Esophagus mucosa (tissue), 1 donor: ENCODE measurements around the gene AP1S2. TPM values are rescaled to one million over a fixed set of nuclear protein-coding genes. Genes with fewer than 3 reads are reported as not detected.
"Not testable (repeated sequence)": the region's sequence is repeated elsewhere in the genome, so short reads cannot be mapped to it uniquely, and the experiment has no call there.

Experiments
- ATAC-seq: fragments of 200-7000 bp; cut with Tn5 transposase; one replicate; pipeline ENCODE4 v1.9.1; 2020
- total RNA-seq: library from RNA; stranded (reverse); gene quantifications from one replicate; pipeline ENCODE4 v1.2.4, GENCODE V29; 2023
- donor health status: DM: yes; HTN: yes; CAD: no.

The AP1S2 gene
- 7.5 TPM for total RNA-seq

- ATAC-seq = peak; percentile 100
Observed at GRCh38 chrX:15854712-15855567, at the start of gene AP1S2. AP1S2 (minus strand) TSS chrX:15854813; CDS start chrX:15852524, 2,289 bp downstream.

DNA sequence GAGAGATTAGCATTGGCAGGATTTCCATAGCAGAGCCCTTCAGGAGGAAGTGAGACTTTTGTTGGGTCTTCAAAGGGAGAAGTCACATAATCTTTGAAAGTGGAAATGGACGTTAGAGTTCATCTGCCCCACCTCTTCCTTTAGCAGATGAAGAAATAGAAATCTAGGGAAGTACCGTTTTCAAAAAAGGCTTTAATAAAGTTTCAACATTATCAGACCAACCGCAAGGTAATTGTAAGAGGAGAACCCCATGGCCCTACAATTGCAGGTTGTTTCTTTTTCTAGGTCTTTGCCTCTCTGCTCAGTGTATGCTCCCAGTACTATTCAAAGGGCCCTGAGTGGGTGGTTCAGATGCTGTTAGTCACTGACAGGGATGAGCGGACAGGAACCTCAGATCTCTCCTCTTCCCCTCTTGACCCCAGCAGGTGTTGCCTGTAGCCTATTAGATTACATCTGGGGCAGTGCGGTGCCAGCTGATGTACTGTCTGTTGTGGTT, 48.6 kb upstream of the AP1S2 start:
- peak; percentile 33 for ATAC-seq

DNA sequence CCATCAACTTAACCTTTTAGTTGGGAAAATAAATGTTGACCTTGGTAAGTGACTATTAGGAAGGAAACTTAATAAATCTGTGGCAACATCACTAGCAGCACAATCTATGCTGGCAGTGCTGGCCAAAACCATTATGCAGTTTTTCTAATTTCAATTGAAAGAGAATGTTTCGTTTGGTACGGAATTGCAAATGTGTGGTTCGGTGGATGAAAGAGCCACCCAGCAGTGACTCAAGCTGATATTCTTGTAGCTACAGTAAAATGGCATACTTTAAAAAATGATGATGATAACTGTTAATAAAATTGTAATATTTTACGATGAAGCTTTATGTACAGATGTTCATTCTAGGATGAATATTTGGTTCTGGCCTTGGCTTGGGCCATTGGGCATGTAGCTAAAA, 40.7 kb upstream of the AP1S2 start:
- ATAC-seq = no peak

- no peak for ATAC-seq
Observed at GRCh38 chrX:15894724-15895123, 40.1 kb upstream of the AP1S2 start.

- no peak for ATAC-seq
Observed at GRCh38 chrX:15890463-15890862, 35.9 kb upstream of the AP1S2 start.

DNA sequence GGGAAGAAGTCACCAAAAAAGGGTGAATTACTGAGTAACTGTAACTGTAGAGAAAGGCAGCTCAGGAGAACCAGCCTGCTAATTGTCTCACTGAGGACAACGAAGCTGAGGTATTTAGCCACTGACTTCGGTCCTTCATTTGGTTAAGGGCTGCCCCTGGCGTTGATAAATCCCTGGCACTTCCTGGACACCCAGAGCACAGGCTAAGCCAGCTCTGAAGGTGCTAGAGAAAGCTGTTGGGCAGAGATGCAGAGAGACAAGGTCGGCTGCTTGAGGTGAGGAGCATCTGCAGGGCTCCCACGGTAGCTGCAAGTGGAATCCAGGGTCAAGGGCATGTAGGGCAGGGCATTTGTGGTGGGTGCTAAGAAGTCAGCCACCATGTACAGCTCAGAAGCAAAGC, 33.4 kb upstream of the AP1S2 start:
- ATAC-seq = no peak

- ATAC-seq = no peak
Observed at GRCh38 chrX:15883540-15883863, 28.9 kb upstream of the AP1S2 start.

- ATAC-seq = no peak
Observed at GRCh38 chrX:15882704-15883539, 28.3 kb upstream of the AP1S2 start.

- no peak for ATAC-seq
Observed at GRCh38 chrX:15881381-15881897, 26.8 kb upstream of the AP1S2 start.

DNA sequence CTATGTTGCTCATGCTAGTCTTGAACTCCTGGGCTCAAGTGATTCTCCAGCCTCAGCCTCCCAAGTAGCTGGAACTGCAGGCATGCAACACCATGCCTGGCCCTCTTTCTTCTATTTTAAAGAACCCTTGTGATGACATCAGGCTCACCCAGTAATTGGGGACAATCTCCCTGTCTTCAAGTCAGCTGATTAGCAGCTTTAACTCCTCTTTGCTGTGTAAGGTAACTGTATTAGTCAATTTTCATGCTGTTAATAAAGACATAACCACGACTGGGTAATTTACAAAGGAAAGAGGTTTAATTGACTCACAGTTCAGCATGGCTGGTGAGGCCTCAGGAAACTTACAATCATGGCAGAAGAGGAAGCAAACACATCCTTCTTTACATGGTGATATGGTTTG, 23.3 kb upstream of the AP1S2 start:
- ATAC-seq = not testable (repeated sequence)

GRCh38 chrX:15877380-15877779, 22.8 kb upstream of the AP1S2 start:
- no peak for ATAC-seq

DNA sequence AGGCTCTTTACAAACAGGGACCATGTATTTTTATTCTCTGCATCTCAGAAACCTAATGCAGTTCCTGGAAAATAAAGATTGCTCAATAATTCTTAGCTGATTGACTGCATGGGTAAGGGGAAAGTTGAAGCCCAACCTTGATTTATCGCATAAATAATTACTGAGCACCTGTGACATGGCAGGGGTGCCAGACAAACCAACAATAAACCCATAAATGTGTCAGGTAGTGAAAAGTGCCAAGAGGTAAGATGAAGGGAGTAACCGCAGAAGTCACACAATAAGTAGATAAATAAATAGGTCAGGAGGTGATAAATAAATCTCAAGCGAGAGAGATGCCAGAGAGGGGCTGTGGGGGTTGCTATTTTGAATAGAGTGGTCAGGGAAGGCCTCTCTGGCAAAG, 20.1 kb upstream of the AP1S2 start:
- ATAC-seq = no peak

- no peak for ATAC-seq
Observed at GRCh38 chrX:15873566-15873965, 19.0 kb upstream of the AP1S2 start.

- no peak for ATAC-seq
Observed at GRCh38 chrX:15870310-15870709, 15.7 kb upstream of the AP1S2 start.

- no peak for ATAC-seq
Observed at GRCh38 chrX:15869695-15870094, 15.1 kb upstream of the AP1S2 start.

DNA sequence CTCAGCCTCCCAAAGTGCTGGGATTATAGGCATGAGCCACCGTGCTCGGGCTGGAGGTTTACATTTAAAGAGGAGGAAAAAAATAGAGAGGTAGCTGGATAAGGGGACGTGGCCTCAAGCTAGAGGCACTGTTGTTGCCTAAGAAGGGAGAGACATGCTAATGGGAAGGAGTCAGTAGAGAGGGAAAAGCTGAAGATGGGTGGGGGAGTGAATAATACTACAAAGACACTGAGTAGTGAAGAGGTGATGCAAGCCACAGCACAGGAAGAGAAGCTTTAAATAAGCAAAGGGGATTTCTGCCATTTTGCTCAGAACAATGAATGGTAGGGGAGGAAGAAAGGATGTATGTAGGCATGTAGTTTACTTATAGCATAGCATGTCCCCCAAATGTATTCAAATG, 11.5 kb upstream of the AP1S2 start:
- ATAC-seq = no peak

DNA sequence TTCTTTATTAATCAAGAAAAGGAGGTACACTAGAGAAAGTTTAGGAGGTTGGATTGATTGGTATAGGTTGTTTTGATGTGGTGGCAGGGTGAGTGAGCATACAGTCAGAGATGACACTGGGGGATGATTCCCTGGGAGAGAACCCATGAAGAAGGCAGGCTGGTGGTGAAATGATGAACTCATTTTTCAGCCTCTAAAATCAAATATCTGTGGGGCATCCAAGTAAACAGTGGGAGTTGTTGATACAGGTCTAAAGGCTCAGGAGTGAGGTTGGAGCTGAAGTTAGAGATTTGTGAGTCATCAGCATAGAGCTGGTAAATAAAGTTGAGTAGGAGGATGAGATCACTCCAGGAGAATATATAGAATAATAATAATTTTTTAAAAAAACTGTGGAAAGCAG, 10.0 kb upstream of the AP1S2 start:
- ATAC-seq = no peak

- no peak for ATAC-seq
Observed at GRCh38 chrX:15864023-15864422, 9.4 kb upstream of the AP1S2 start.

- ATAC-seq = no peak
Observed at GRCh38 chrX:15860921-15861320, 6.3 kb upstream of the AP1S2 start.

DNA sequence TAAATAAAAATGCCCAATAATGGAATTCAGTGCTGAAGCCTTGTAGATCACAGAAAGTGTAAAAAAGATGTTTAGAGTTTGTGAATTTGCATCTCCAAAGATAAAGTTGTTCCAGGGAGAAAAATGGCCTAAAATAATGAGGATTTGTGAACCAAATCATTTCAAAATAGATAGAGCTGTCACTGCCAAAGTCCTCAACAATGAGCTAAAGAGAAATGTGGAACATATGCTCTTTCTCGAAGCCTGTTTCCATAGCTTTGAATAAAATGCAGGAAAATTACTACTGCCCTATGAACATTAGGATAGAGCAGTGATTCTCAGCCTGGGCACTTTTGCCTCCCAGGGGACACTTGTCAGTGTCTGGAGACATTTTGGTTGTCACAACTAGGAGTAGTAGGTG, 3.4 kb upstream of the AP1S2 start:
- no peak for ATAC-seq

- ATAC-seq = no peak
Observed at GRCh38 chrX:15856636-15857035, 2.0 kb upstream of the AP1S2 start.

- ATAC-seq = no peak
Observed at GRCh38 chrX:15856222-15856587, 1.6 kb upstream of the AP1S2 start.

DNA sequence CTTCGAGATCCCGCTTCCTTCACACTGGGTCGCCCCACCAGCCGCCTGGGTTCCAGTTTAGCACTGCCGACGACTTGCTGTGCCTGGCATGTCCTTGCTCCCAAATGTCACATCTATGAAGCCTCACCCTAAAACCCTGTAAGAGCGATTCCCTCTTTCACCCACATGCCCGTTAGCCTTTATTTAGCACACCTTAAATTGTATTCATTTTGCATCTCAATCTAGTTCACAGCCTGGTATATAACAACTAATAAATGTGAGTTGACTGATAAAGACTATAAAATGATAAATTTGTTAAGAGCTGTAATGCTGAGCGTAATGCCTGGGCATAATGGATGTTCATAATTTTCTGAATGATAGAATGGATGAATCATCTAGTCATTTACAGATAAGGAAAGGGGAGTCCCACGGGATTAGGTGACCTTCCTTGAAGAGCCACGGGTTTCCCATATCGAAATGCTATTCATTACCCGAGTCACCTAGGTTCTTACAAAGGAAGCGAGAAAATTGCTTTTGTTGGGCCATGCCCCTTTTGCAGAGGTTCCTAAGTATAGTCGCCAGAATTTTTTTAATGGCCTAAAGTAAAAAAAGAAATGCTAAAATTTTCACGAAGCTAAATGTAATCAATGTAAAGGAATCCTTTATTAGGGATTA, 1.1 kb upstream of the AP1S2 start:
- no peak for ATAC-seq
